Measurements from ENCODE around the gene S100A5.

S100A5 gene

GRCh38 chr1:153534226-153534924 lies 6.4 kb downstream of the S100A5 start:
- peak in 1 of 2 donors; percentile 29 for DNase-seq
- no peaks in the 10 kb centered on the region for H3K36me3 ChIP-seq (ENCODE audit: control insufficient read depth in 1 of 2, insufficient read depth in 2 of 2, low read length in 2 of 2)

GRCh38 chr1:153533689-153534201 lies 7.0 kb downstream of the S100A5 start:
- peak overlapping the region; percentile 9 for H4K12ac ChIP-seq (ENCODE audit: low read depth, low read length)
- no peaks in the 10 kb centered on the region for H3K27me3 ChIP-seq (ENCODE audit: insufficient read depth, low read length)
- peak overlapping the region; percentile 12 for H3K4ac ChIP-seq (ENCODE audit: low read depth, low read length)
- no peaks in the 10 kb centered on the region for H3K36me3 ChIP-seq (ENCODE audit: control insufficient read depth in 1 of 2, insufficient read depth in 2 of 2, low read length in 2 of 2)
- no peak overlapping the region for H3K4me3 ChIP-seq (ENCODE audit: low read depth, low read length)
- peak overlapping the region; percentile 43 for H4K8ac ChIP-seq (ENCODE audit: low read depth, low read length)
- peak overlapping the region; percentile 44 for H2BK5ac ChIP-seq (ENCODE audit: low read depth, low read length, poor library complexity)
- no peak overlapping the region for H3K23ac ChIP-seq (ENCODE audit: low read length)
- peak overlapping the region; percentile 85 for H2BK120ac ChIP-seq (ENCODE audit: insufficient read depth, low read length, poor library complexity)
- no peak overlapping the region for H3K27ac ChIP-seq (ENCODE audit: low read depth, low read length)
- peaks cover 27 to 35% of the 10 kb centered on the region in 2 experiments for H3K4me1 ChIP-seq (ENCODE audit: control insufficient read depth in 1 of 2, insufficient read depth in 2 of 2, low read length in 2 of 2)
- H2BK12ac ChIP-seq (ENCODE audit: low read length): peak overlapping the region; percentile 66
- H3K18ac ChIP-seq (ENCODE audit: low read length): peak overlapping the region; percentile 73
- peak overlapping the region; percentile 15 for H3K4me2 ChIP-seq (ENCODE audit: low read length)
- H2AK5ac ChIP-seq (ENCODE audit: low read length): peak overlapping the region; percentile 31
- H3K79me1 ChIP-seq (ENCODE audit: low read length): peaks cover 27% of the 10 kb centered on the region
- H4K91ac ChIP-seq (ENCODE audit: low read depth, low read length): peak overlapping the region; percentile 93
- peak in 1 of 2 donors; percentile 37 for DNase-seq
- no peaks in the 10 kb centered on the region for H3K79me2 ChIP-seq (ENCODE audit: control insufficient read depth, insufficient read depth, low read length, poor library complexity)
- H3K9ac ChIP-seq (ENCODE audit: low read length): no peak overlapping the region
- peak overlapping the region; percentile 21 for H2AFZ ChIP-seq (ENCODE audit: insufficient read depth, low read length, poor library complexity)
- H3K14ac ChIP-seq (ENCODE audit: low read length): peak overlapping the region; percentile 54
- H3K9me3 ChIP-seq (ENCODE audit: insufficient read depth, low read depth, low read length): no peaks in the 10 kb centered on the region
- WGBS (ENCODE audit: extremely low coverage, insufficient coverage, insufficient read length): no CpG with 5 or more reads among the region's 13 CpGs

More at GRCh38 chr1:153534226-153534924, 6.4 kb downstream of the S100A5 start:
- Histone ChIP-seq H3K9ac (ENCODE audit: low read length) (no peak overlapping the region), H3K4me2 (ENCODE audit: low read length) (no peak overlapping the region), H3K9me3 (ENCODE audit: insufficient read depth, low read depth, low read length) (no peaks in the 10 kb centered on the region), H3K27ac (ENCODE audit: low read depth, low read length) (no peak overlapping the region), H4K91ac (ENCODE audit: low read depth, low read length) (peak overlapping the region; percentile 93), H2AK5ac (ENCODE audit: low read length) (peak overlapping the region; percentile 26), H4K8ac (ENCODE audit: low read depth, low read length) (peak overlapping the region; percentile 27), H2BK120ac (ENCODE audit: insufficient read depth, low read length, poor library complexity) (peak overlapping the region; percentile 85), H2BK12ac (ENCODE audit: low read length) (peak overlapping the region; percentile 66), H4K12ac (ENCODE audit: low read depth, low read length) (no peak overlapping the region), H3K79me1 (ENCODE audit: low read length) (peaks cover 27% of the 10 kb centered on the region), H3K14ac (ENCODE audit: low read length) (peak overlapping the region; percentile 30), H3K4ac (ENCODE audit: low read depth, low read length) (peak overlapping the region; percentile 12), H3K79me2 (ENCODE audit: control insufficient read depth, insufficient read depth, low read length, poor library complexity) (no peaks in the 10 kb centered on the region), H3K4me3 (ENCODE audit: low read depth, low read length) (no peak overlapping the region), H3K23ac (ENCODE audit: low read length) (no peak overlapping the region), H3K4me1 (ENCODE audit: control insufficient read depth in 1 of 2, insufficient read depth in 2 of 2, low read length in 2 of 2) (peaks cover 27 to 35% of the 10 kb centered on the region in 2 experiments), H3K18ac (ENCODE audit: low read length) (peak overlapping the region; percentile 36), H2AFZ (ENCODE audit: insufficient read depth, low read length, poor library complexity) (no peak overlapping the region), H3K27me3 (ENCODE audit: insufficient read depth, low read length) (no peaks in the 10 kb centered on the region), H2BK5ac (ENCODE audit: low read depth, low read length, poor library complexity) (peak overlapping the region; percentile 2)
- no CpG with 5 or more reads among the region's 7 CpGs for WGBS (ENCODE audit: extremely low coverage, insufficient coverage, insufficient read length)

GRCh38 chr1:153532769-153533599 lies 7.8 kb downstream of the S100A5 start:
- peak overlapping the region; percentile 71 for H2AK5ac ChIP-seq (ENCODE audit: low read length)
- H3K27me3 ChIP-seq (ENCODE audit: insufficient read depth, low read length): no peaks in the 10 kb centered on the region
- H3K27ac ChIP-seq (ENCODE audit: low read depth, low read length): peak overlapping the region; percentile 18
- peak overlapping the region; percentile 15 for H3K4me2 ChIP-seq (ENCODE audit: low read length)
- H4K12ac ChIP-seq (ENCODE audit: low read depth, low read length): peak overlapping the region; percentile 9
- peak overlapping the region; percentile 93 for H4K91ac ChIP-seq (ENCODE audit: low read depth, low read length)
- H2BK5ac ChIP-seq (ENCODE audit: low read depth, low read length, poor library complexity): peak overlapping the region; percentile 44
- peak overlapping the region; percentile 75 for H4K8ac ChIP-seq (ENCODE audit: low read depth, low read length)
- no CpG with 5 or more reads among the region's 34 CpGs for WGBS (ENCODE audit: extremely low coverage, insufficient coverage, insufficient read length)
- H3K14ac ChIP-seq (ENCODE audit: low read length): peak overlapping the region; percentile 54
- H2BK120ac ChIP-seq (ENCODE audit: insufficient read depth, low read length, poor library complexity): peak overlapping the region; percentile 85
- H3K4me3 ChIP-seq (ENCODE audit: low read depth, low read length): no peak overlapping the region
- H3K79me2 ChIP-seq (ENCODE audit: control insufficient read depth, insufficient read depth, low read length, poor library complexity): no peaks in the 10 kb centered on the region
- H3K4ac ChIP-seq (ENCODE audit: low read depth, low read length): peak overlapping the region; percentile 11
- H3K9ac ChIP-seq (ENCODE audit: low read length): no peak overlapping the region
- H3K36me3 ChIP-seq (ENCODE audit: control insufficient read depth in 1 of 2, insufficient read depth in 2 of 2, low read length in 2 of 2): no peaks in the 10 kb centered on the region
- H2BK12ac ChIP-seq (ENCODE audit: low read length): peak overlapping the region; percentile 94
- peak overlapping the region; percentile 21 for H2AFZ ChIP-seq (ENCODE audit: insufficient read depth, low read length, poor library complexity)
- H3K4me1 ChIP-seq (ENCODE audit: control insufficient read depth in 1 of 2, insufficient read depth in 2 of 2, low read length in 2 of 2): peaks cover 23 to 31% of the 10 kb centered on the region in 2 experiments
- H3K23ac ChIP-seq (ENCODE audit: low read length): no peak overlapping the region
- DNase-seq: peak in 1 of 2 donors; percentile 46
- H3K9me3 ChIP-seq (ENCODE audit: insufficient read depth, low read depth, low read length): no peaks in the 10 kb centered on the region
- H3K18ac ChIP-seq (ENCODE audit: low read length): peak overlapping the region; percentile 73
- H3K79me1 ChIP-seq (ENCODE audit: low read length): peaks cover 28% of the 10 kb centered on the region

- H2BK12ac ChIP-seq (ENCODE audit: low read length): peak overlapping the region; percentile 63
- H3K23ac ChIP-seq (ENCODE audit: low read length): no peak overlapping the region
- no peak for DNase-seq
- no CpG with 5 or more reads among the region's 2 CpGs for WGBS (ENCODE audit: extremely low coverage, insufficient coverage, insufficient read length)
- H3K36me3 ChIP-seq (ENCODE audit: control insufficient read depth in 1 of 2, insufficient read depth in 2 of 2, low read length in 2 of 2): no peaks in the 10 kb centered on the region
- no peak overlapping the region for H3K4ac ChIP-seq (ENCODE audit: low read depth, low read length)
- no peaks in the 10 kb centered on the region for H3K9me3 ChIP-seq (ENCODE audit: insufficient read depth, low read depth, low read length)
- no peak overlapping the region for H2AFZ ChIP-seq (ENCODE audit: insufficient read depth, low read length, poor library complexity)
- H3K4me2 ChIP-seq (ENCODE audit: low read length): no peak overlapping the region
- H3K27ac ChIP-seq (ENCODE audit: low read depth, low read length): no peak overlapping the region
- H3K18ac ChIP-seq (ENCODE audit: low read length): no peak overlapping the region
- H4K12ac ChIP-seq (ENCODE audit: low read depth, low read length): no peak overlapping the region
- peak overlapping the region; percentile 75 for H2AK5ac ChIP-seq (ENCODE audit: low read length)
- peaks cover 26 to 33% of the 10 kb centered on the region in 2 experiments for H3K4me1 ChIP-seq (ENCODE audit: control insufficient read depth in 1 of 2, insufficient read depth in 2 of 2, low read length in 2 of 2)
- H2BK120ac ChIP-seq (ENCODE audit: insufficient read depth, low read length, poor library complexity): no peak overlapping the region
- H2BK5ac ChIP-seq (ENCODE audit: low read depth, low read length, poor library complexity): no peak overlapping the region
- H3K9ac ChIP-seq (ENCODE audit: low read length): no peak overlapping the region
- H4K91ac ChIP-seq (ENCODE audit: low read depth, low read length): peak overlapping the region; percentile 54
- no peaks in the 10 kb centered on the region for H3K27me3 ChIP-seq (ENCODE audit: insufficient read depth, low read length)
- peaks cover 30% of the 10 kb centered on the region for H3K79me1 ChIP-seq (ENCODE audit: low read length)
- no peak overlapping the region for H4K8ac ChIP-seq (ENCODE audit: low read depth, low read length)
- H3K79me2 ChIP-seq (ENCODE audit: control insufficient read depth, insufficient read depth, low read length, poor library complexity): no peaks in the 10 kb centered on the region
- no peak overlapping the region for H3K14ac ChIP-seq (ENCODE audit: low read length)
- H3K4me3 ChIP-seq (ENCODE audit: low read depth, low read length): no peak overlapping the region
Measured at GRCh38 chr1:153532181-153532580, 8.6 kb downstream of the S100A5 start.
